Lung (tissue), 12 donors: ENCODE measurements around the gene SDK1. TPM values are rescaled to one million over a fixed set of nuclear protein-coding genes. Genes with fewer than 3 reads are reported as not detected.

Source experiments
- ATAC-seq: fragments of 200-7000 bp; cut with Tn5 transposase; one replicate; pipeline ENCODE4 v1.9.1; 2020; ENCODE audit warnings: moderate number of reproducible peaks; ENCODE audit not compliant: insufficient read depth, low FRiP score
- DNase-seq, 3 donors: peaks; one replicate each; pipeline ENCODE4 v3.0.0-alpha.2; 2013 to 2017
- H3K27ac ChIP-seq, 2 donors: one replicate each; pipeline ENCODE4 v1.5.1; 2013; ENCODE audit warnings: mild to moderate bottlenecking in 2 of 2, moderate library complexity in 2 of 2, control low read depth in 1 of 2, inconsistent platforms in 1 of 2, low read depth in 1 of 2, low read length in 1 of 2
- H3K27me3 ChIP-seq, 3 donors: one replicate each; pipeline ENCODE4 v1.5.1; 2013; ENCODE audit warnings: low read length in 2 of 3; ENCODE audit not compliant: control insufficient read depth in 3 of 3, insufficient read depth in 3 of 3
- H3K36me3 ChIP-seq, 4 donors: one replicate each; pipeline ENCODE4 v1.5.1; 2013; ENCODE audit warnings: low read length in 4 of 4, mild to moderate bottlenecking in 1 of 4, moderate library complexity in 1 of 4; ENCODE audit not compliant: control insufficient read depth in 4 of 4, insufficient read depth in 4 of 4
- H3K4me1 ChIP-seq, 5 donors: one replicate each; pipeline ENCODE4 v1.5.1; 2013; ENCODE audit warnings: low read length in 5 of 5, mild to moderate bottlenecking in 2 of 5, moderate library complexity in 1 of 5; ENCODE audit not compliant: control insufficient read depth in 5 of 5, insufficient read depth in 5 of 5
- H3K4me3 ChIP-seq: one replicate; pipeline ENCODE4 v1.5.1; 2013; ENCODE audit warnings: mild to moderate bottlenecking, control low read depth, moderate library complexity
- H3K9ac ChIP-seq, 2 donors: one replicate each; pipeline ENCODE4 v1.5.1; 2013; ENCODE audit warnings: low read length in 2 of 2, control low read depth in 1 of 2; ENCODE audit not compliant: insufficient read depth in 1 of 2
- H3K9me3 ChIP-seq, 4 donors: one replicate each; pipeline ENCODE4 v1.5.1; 2013; ENCODE audit warnings: low read length in 3 of 4, mild to moderate bottlenecking in 1 of 4, moderate library complexity in 1 of 4; ENCODE audit not compliant: control insufficient read depth in 4 of 4, insufficient read depth in 3 of 4
- WGBS, 2 donors: extraction: QIAGEN DNeasy Blood & Tissue Kit; methylation state at CpG; one replicate each; pipeline ENCODE4 v1.1.7; 2013; 5-methylcytosine and 5-hydroxymethylcytosine counted together
- polyA plus RNA-seq, 2 donors: library from polyadenylated mRNA; stranded (reverse); fragments of 200-250 nt; gene quantifications; one replicate each; pipeline ENCODE4 v1.2.1, GENCODE V29; 2013
- total RNA-seq, 2 donors: library from RNA; depleted of rRNA in 1 of 2; stranded (reverse); fragments of >200 nt in 1 of 2; gene quantifications; one replicate each; pipeline ENCODE4 v1.2.1, GENCODE V29; 2014 to 2021
- TF ChIP-seq, protein P1 (sequence below): IDR thresholded peaks from 2 replicates; pipeline ENCODE4 v1.5.1; 2012; ENCODE audit warnings: mild to moderate bottlenecking; ENCODE audit errors: control extremely low read depth, extremely low read depth
- donor health status: control.
- donor health status: control.
- donor health status: Bipolar disorder and iron deficiency.
- donor health status: healthy.
- donor health status: DM: yes; HTN: yes; CAD: no.

Gene SDK1
- total and polyA plus RNA-seq, 4 donors: 3.7 to 30.1 (median 12.7) TPM

DNA sequence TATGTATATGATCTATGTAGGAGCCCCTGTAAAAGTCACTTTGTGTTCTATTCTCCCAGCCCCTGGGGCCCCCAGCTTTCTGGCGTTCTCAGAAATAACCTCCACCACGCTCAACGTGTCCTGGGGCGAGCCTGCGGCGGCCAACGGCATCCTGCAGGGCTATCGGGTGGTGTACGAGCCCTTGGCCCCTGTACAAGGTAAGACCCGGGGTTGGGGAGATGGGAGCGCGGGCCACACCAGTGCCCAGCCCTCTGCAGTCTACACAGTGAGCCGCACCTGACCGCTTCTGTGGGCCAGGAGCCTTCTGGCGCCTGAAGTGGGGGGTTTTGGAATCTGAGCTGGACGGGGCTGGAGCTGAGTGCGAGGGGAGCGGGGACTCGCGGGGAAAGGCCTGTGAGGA lies 908.9 kb downstream of the SDK1 start:
- H3K27ac ChIP-seq: no peak overlapping the region
- peaks cover 0 to under 1% (median 0%) of the 10 kb centered on the region in 5 donors for H3K4me1 ChIP-seq
- H3K9me3 ChIP-seq: peaks cover 0 to 2% (median 0%) of the 10 kb centered on the region in 4 donors
- TF ChIP-seq, protein P1, sequence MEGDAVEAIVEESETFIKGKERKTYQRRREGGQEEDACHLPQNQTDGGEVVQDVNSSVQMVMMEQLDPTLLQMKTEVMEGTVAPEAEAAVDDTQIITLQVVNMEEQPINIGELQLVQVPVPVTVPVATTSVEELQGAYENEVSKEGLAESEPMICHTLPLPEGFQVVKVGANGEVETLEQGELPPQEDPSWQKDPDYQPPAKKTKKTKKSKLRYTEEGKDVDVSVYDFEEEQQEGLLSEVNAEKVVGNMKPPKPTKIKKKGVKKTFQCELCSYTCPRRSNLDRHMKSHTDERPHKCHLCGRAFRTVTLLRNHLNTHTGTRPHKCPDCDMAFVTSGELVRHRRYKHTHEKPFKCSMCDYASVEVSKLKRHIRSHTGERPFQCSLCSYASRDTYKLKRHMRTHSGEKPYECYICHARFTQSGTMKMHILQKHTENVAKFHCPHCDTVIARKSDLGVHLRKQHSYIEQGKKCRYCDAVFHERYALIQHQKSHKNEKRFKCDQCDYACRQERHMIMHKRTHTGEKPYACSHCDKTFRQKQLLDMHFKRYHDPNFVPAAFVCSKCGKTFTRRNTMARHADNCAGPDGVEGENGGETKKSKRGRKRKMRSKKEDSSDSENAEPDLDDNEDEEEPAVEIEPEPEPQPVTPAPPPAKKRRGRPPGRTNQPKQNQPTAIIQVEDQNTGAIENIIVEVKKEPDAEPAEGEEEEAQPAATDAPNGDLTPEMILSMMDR: no peak
- no peak overlapping the region for H3K9ac ChIP-seq
- peaks cover 0 to 13% (median 4%) of the 10 kb centered on the region in 4 donors for H3K36me3 ChIP-seq
- H3K27me3 ChIP-seq: no peaks in the 10 kb centered on the region
- WGBS, 2 donors: 95% methylated on average over 20 of the region's 20 CpGs
- H3K4me3 ChIP-seq: no peak overlapping the region
- no peak for ATAC-seq
- DNase-seq: no peak

GRCh38 chr7:4210821-4211220 lies 909.8 kb downstream of the SDK1 start:
- peaks cover 0 to 2% (median 0%) of the 10 kb centered on the region in 4 donors for H3K9me3 ChIP-seq
- TF ChIP-seq, protein P1: no peak
- peaks cover 0 to 14% (median 4%) of the 10 kb centered on the region in 4 donors for H3K36me3 ChIP-seq
- no peaks in the 10 kb centered on the region for H3K27me3 ChIP-seq
- H3K4me3 ChIP-seq: no peak overlapping the region
- H3K27ac ChIP-seq: no peak overlapping the region
- H3K9ac ChIP-seq: no peak overlapping the region
- no peak for DNase-seq
- WGBS, 2 donors: 87 to 89% methylated on average over 13 of the region's 13 CpGs
- ATAC-seq: no peak
- peaks cover 0 to 2% (median 0%) of the 10 kb centered on the region in 5 donors for H3K4me1 ChIP-seq

DNA sequence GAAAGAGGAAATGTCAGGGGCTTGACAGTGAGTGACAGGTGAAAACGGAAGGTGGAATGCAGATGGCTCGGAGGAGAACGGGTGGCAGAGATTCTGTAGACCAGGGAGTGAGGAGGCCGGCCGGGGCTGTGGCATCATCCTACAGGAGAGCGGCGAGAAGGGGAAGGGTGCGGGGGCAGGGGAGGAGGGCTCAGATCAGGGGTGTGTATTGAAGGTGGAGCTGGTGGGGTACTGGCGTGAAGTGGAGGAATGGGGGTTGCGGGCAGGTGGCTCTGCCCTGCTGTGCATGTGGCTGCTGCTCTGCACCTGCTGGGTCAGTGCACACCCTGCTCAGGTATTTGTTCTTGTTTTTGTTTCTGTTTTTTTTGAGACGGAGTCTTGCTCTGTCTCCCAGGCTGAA lies 910.2 kb downstream of the SDK1 start:
- no peak overlapping the region for H3K9ac ChIP-seq
- peaks cover 0 to 14% (median 4%) of the 10 kb centered on the region in 4 donors for H3K36me3 ChIP-seq
- no peak overlapping the region for H3K27ac ChIP-seq
- DNase-seq: no peak
- no peak for ATAC-seq
- TF ChIP-seq, protein P1: no peak
- 86 to 89% methylated on average over 11 of the region's 11 CpGs for WGBS, 2 donors
- H3K4me1 ChIP-seq: peaks cover 0 to 6% (median 0%) of the 10 kb centered on the region in 5 donors
- H3K9me3 ChIP-seq: no peaks in the 10 kb centered on the region
- H3K4me3 ChIP-seq: no peak overlapping the region
- H3K27me3 ChIP-seq: no peaks in the 10 kb centered on the region

DNA sequence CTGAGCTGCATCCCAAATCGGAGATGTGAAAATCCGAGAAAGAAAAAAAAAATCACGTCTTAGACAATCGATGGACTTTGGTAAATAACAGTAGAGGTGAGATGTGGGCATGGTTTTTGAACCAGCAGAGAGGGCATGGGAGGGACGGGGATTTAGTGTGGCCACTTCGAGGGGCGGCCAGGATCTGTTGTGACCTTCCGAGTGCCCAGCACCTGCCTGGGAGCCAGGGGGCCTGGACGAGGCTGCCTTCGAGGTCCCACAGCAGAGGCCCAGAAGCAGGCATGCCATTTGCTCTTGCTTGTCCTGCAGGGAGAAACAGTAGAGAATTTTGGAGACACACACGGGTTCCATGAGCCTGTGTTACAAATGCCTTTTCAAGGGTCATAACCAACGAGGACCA lies 911.3 kb downstream of the SDK1 start:
- Histone ChIP-seq H3K4me3 (no peak overlapping the region), H3K27ac (no peak overlapping the region), H3K9ac (no peak overlapping the region), H3K9me3 (peaks cover 0 to 2% (median 0%) of the 10 kb centered on the region in 4 donors), H3K4me1 (peaks cover 0 to 6% (median 0%) of the 10 kb centered on the region in 5 donors), H3K27me3 (no peaks in the 10 kb centered on the region), H3K36me3 (peaks cover 0 to 14% (median 4%) of the 10 kb centered on the region in 4 donors)
- DNase-seq: no peak
- TF ChIP-seq, protein P1: no peak
- no peak for ATAC-seq
- WGBS, 2 donors: 90 to 92% methylated on average over 12 of the region's 12 CpGs
